Trophoblast cell (in vitro differentiated cells and primary cell): ENCODE measurements around the gene CADPS2.

Experiments
- DNase-seq, 2 donors: peaks; one replicate each; pipeline ENCODE4 v3.0.0-alpha.2; 2016
- H2AFZ ChIP-seq: 2 replicates; pipeline ENCODE4 v1.6.1; 2013; ENCODE audit warnings: low read length, moderate library complexity, mild to moderate bottlenecking; ENCODE audit not compliant: insufficient read depth, poor library complexity
- H2AK5ac ChIP-seq: 2 replicates; pipeline ENCODE4 v1.6.1; 2013; ENCODE audit warnings: mild to moderate bottlenecking, low read length
- H2BK120ac ChIP-seq: 2 replicates; pipeline ENCODE4 v1.6.1; 2013; ENCODE audit warnings: low read length, mild to moderate bottlenecking, moderate library complexity; ENCODE audit not compliant: insufficient read depth, poor library complexity
- H2BK12ac ChIP-seq: 2 replicates; pipeline ENCODE4 v1.6.1; 2013; ENCODE audit warnings: mild to moderate bottlenecking, low read length, moderate library complexity
- H2BK5ac ChIP-seq: 2 replicates; pipeline ENCODE4 v1.6.1; 2013; ENCODE audit warnings: low read length, low read depth, moderate library complexity, mild to moderate bottlenecking; ENCODE audit not compliant: poor library complexity
- H3K14ac ChIP-seq: 2 replicates; pipeline ENCODE4 v1.6.1; 2013; ENCODE audit warnings: mild to moderate bottlenecking, low read length
- H3K18ac ChIP-seq: 2 replicates; pipeline ENCODE4 v1.6.1; 2013; ENCODE audit warnings: mild to moderate bottlenecking, low read length
- H3K23ac ChIP-seq: 2 replicates; pipeline ENCODE4 v1.6.1; 2013; ENCODE audit warnings: low read length
- H3K27ac ChIP-seq: 2 replicates; pipeline ENCODE4 v1.5.1; 2013; ENCODE audit warnings: low read depth, mild to moderate bottlenecking, inconsistent platforms, low read length, moderate library complexity
- H3K27me3 ChIP-seq: 2 replicates; pipeline ENCODE4 v1.6.1; 2013; ENCODE audit warnings: inconsistent platforms, mild to moderate bottlenecking, low read length, moderate library complexity; ENCODE audit not compliant: insufficient read depth
- H3K36me3 ChIP-seq, 2 experiments: 1 replicate in 1 of 2; 2 replicates in 1 of 2; pipeline ENCODE4 v1.6.1; 2013; ENCODE audit warnings: low read length in 2 of 2, mild to moderate bottlenecking in 2 of 2, moderate library complexity in 1 of 2; ENCODE audit not compliant: insufficient read depth in 2 of 2, control insufficient read depth in 1 of 2
- H3K4ac ChIP-seq: 2 replicates; pipeline ENCODE4 v1.6.1; 2013; ENCODE audit warnings: low read depth, mild to moderate bottlenecking, low read length, moderate library complexity
- H3K4me1 ChIP-seq, 2 experiments: 1 replicate in 1 of 2; 2 replicates in 1 of 2; pipeline ENCODE4 v1.6.1; 2013; ENCODE audit warnings: low read length in 2 of 2, mild to moderate bottlenecking in 2 of 2, moderate library complexity in 1 of 2; ENCODE audit not compliant: insufficient read depth in 2 of 2, control insufficient read depth in 1 of 2
- H3K4me2 ChIP-seq: 2 replicates; pipeline ENCODE4 v1.6.1; 2013; ENCODE audit warnings: inconsistent platforms, mild to moderate bottlenecking, low read length, moderate library complexity
- H3K4me3 ChIP-seq: 2 replicates; pipeline ENCODE4 v1.5.1; 2013; ENCODE audit warnings: mild to moderate bottlenecking, low read depth, low read length, inconsistent platforms
- H3K79me1 ChIP-seq: one replicate; pipeline ENCODE4 v1.6.1; 2013; ENCODE audit warnings: low read length
- H3K79me2 ChIP-seq: 2 replicates; pipeline ENCODE4 v1.6.1; 2013; ENCODE audit warnings: low read length, mild to moderate bottlenecking; ENCODE audit not compliant: control insufficient read depth, insufficient read depth, poor library complexity
- H3K9ac ChIP-seq: 2 replicates; pipeline ENCODE4 v1.6.1; 2013; ENCODE audit warnings: mild to moderate bottlenecking, low read length
- H3K9me3 ChIP-seq: 2 replicates; pipeline ENCODE4 v1.6.1; 2013; ENCODE audit warnings: low read depth, mild to moderate bottlenecking, control low read depth, inconsistent platforms, low read length; ENCODE audit not compliant: insufficient read depth
- H4K12ac ChIP-seq: 2 replicates; pipeline ENCODE4 v1.6.1; 2013; ENCODE audit warnings: low read depth, mild to moderate bottlenecking, low read length, moderate library complexity
- H4K8ac ChIP-seq: 2 replicates; pipeline ENCODE4 v1.6.1; 2013; ENCODE audit warnings: low read depth, mild to moderate bottlenecking, low read length, moderate library complexity
- H4K91ac ChIP-seq: one replicate; pipeline ENCODE4 v1.6.1; 2013; ENCODE audit warnings: low read depth, mild to moderate bottlenecking, low read length, moderate library complexity
- WGBS: extraction: QIAGEN DNeasy Blood & Tissue Kit; methylation state at CpG from one replicate; pipeline ENCODE4 v1.1.7; 2013; ENCODE audit warnings: missing lambda C conversion rate; ENCODE audit not compliant: insufficient read length, insufficient coverage; ENCODE audit errors: extremely low coverage; 5-methylcytosine and 5-hydroxymethylcytosine counted together

CADPS2 gene

DNA sequence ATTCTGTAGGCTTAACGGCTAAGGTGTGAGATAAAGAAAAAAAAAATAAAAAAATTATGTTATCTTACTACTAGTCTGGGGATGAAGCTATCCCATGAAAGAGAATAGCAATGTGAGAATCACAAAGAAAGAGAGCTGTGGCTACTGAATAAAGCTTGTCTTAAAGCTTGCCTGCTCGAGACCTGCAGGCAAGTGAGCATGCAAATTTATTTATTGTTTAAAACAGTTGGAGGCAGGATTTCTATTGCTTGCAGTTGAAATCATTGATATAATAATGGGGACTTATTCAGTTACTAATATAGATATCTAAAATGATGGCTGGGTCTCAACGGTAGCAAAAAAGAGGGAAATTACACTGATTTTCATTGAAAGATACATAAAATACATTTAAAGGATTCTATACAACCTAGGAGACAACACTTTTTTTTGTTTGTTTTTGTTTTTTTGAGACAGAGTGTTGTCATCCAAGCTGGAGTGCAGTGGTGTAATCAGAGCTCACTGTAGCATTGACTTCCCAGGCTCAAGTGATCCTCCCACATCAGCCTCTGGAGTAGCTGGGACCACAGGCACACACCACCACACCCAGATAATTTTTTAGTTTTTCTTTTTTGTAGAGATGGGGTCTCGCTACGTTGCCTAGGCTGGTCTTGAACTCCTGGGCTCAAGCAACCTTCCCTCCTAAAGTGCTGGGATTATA, 437.2 kb downstream of the CADPS2 start:
- no peaks in the 10 kb centered on the region for H3K9me3 ChIP-seq
- H3K4me1 ChIP-seq: no peaks in the 10 kb centered on the region
- H2BK120ac ChIP-seq: no peak overlapping the region
- no peak overlapping the region for H2AK5ac ChIP-seq
- no peak overlapping the region for H3K4me3 ChIP-seq
- no peak overlapping the region for H2BK12ac ChIP-seq
- H3K27me3 ChIP-seq: no peaks in the 10 kb centered on the region
- H4K12ac ChIP-seq: no peak overlapping the region
- H3K79me2 ChIP-seq: no peaks in the 10 kb centered on the region
- no peak overlapping the region for H3K18ac ChIP-seq
- no peaks in the 10 kb centered on the region for H3K79me1 ChIP-seq
- no peak for DNase-seq
- no peak overlapping the region for H3K27ac ChIP-seq
- H3K36me3 ChIP-seq: no peaks in the 10 kb centered on the region
- no peak overlapping the region for H3K14ac ChIP-seq
- H3K23ac ChIP-seq: no peak overlapping the region
- H3K4ac ChIP-seq: no peak overlapping the region
- H4K8ac ChIP-seq: no peak overlapping the region
- no peak overlapping the region for H2BK5ac ChIP-seq
- H3K4me2 ChIP-seq: no peak overlapping the region
- H2AFZ ChIP-seq: no peak overlapping the region
- no peak overlapping the region for H4K91ac ChIP-seq
- WGBS: no CpG with 5 or more reads among the region's 5 CpGs
- H3K9ac ChIP-seq: no peak overlapping the region

DNA sequence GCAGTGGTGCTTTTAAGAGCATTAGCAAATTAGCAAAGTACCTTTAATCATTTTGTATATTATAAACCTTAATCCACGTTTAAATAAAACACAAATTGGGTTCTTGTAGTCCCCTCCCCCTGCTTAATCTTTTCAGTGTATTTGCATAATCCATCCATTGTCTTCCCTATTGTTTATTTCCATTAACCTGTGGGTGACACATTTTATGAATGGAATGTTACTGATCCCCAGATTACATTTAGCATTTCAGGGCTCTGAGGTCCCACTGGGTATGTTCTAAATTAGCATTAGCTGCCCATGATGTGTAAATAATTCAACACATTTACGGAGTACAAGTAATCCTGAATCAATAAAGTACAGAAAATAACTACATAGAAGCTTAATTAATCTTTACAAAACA, 443.3 kb downstream of the CADPS2 start:
- H4K8ac ChIP-seq: no peak overlapping the region
- no CpG with 5 or more reads among the region's 2 CpGs for WGBS
- H2BK120ac ChIP-seq: no peak overlapping the region
- no peaks in the 10 kb centered on the region for H3K9me3 ChIP-seq
- H3K14ac ChIP-seq: no peak overlapping the region
- H4K12ac ChIP-seq: no peak overlapping the region
- no peak overlapping the region for H2BK12ac ChIP-seq
- H3K27me3 ChIP-seq: no peaks in the 10 kb centered on the region
- H3K79me2 ChIP-seq: no peaks in the 10 kb centered on the region
- H3K79me1 ChIP-seq: no peaks in the 10 kb centered on the region
- no peak overlapping the region for H4K91ac ChIP-seq
- no peak overlapping the region for H3K9ac ChIP-seq
- no peak overlapping the region for H2AFZ ChIP-seq
- no peaks in the 10 kb centered on the region for H3K36me3 ChIP-seq
- H3K4ac ChIP-seq: no peak overlapping the region
- H2BK5ac ChIP-seq: no peak overlapping the region
- no peak overlapping the region for H3K4me3 ChIP-seq
- no peak overlapping the region for H3K27ac ChIP-seq
- H3K4me1 ChIP-seq: no peaks in the 10 kb centered on the region
- no peak overlapping the region for H2AK5ac ChIP-seq
- H3K23ac ChIP-seq: no peak overlapping the region
- H3K4me2 ChIP-seq: no peak overlapping the region
- no peak for DNase-seq
- no peak overlapping the region for H3K18ac ChIP-seq

DNA sequence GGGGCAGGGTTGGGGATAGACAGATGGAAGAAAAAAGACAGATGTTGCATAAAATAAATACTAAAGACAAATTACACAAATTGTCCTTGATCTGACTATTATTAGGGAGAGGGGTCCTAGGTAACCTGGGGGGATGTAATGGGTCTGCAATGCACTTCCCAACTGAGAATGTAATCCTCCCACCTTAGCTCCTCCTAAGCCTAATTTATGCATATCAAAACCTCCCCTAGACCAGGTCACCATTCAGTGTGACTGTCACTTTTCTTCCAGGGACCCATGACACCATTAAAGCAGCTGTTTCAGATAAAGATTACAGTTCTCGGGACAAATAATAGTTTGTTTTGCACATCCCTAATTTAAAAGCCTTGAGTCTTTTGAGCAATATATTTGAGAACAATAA, 447.8 kb downstream of the CADPS2 start:
- no peak overlapping the region for H4K12ac ChIP-seq
- no peak overlapping the region for H3K4me3 ChIP-seq
- no peaks in the 10 kb centered on the region for H3K79me2 ChIP-seq
- H3K4me1 ChIP-seq: no peaks in the 10 kb centered on the region
- no peaks in the 10 kb centered on the region for H3K9me3 ChIP-seq
- no peak overlapping the region for H3K18ac ChIP-seq
- H3K27ac ChIP-seq: no peak overlapping the region
- H2AK5ac ChIP-seq: no peak overlapping the region
- no CpG with 5 or more reads among the region's 1 CpG for WGBS
- no peak overlapping the region for H2BK120ac ChIP-seq
- no peaks in the 10 kb centered on the region for H3K79me1 ChIP-seq
- H2BK5ac ChIP-seq: no peak overlapping the region
- no peak overlapping the region for H3K23ac ChIP-seq
- H3K4ac ChIP-seq: no peak overlapping the region
- no peak overlapping the region for H3K14ac ChIP-seq
- no peaks in the 10 kb centered on the region for H3K27me3 ChIP-seq
- no peak overlapping the region for H4K91ac ChIP-seq
- no peak overlapping the region for H3K9ac ChIP-seq
- no peak overlapping the region for H2AFZ ChIP-seq
- H2BK12ac ChIP-seq: no peak overlapping the region
- no peak overlapping the region for H3K4me2 ChIP-seq
- H4K8ac ChIP-seq: no peak overlapping the region
- no peaks in the 10 kb centered on the region for H3K36me3 ChIP-seq
- no peak for DNase-seq

DNA sequence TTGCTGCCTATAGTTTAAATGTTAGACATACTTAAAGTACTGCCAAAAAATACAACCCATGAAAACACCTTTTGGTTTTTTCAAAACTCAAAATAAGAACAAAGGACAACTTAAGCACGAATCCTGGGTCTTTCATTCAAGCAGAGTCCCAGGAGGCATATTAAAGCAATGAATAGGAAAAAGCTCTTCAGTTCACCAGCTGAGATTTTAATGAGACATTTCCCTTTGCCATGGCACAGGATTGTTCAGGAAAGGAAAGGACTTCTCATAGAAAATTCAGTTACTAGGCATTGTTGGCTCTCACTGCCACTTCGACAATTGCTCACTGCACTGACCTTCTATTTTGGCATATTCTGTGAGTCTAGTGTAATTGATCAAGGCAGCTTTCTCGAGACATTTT, 448.3 kb downstream of the CADPS2 start:
- Histone ChIP-seq H3K14ac (no peak overlapping the region), H3K79me1 (no peaks in the 10 kb centered on the region), H3K9me3 (no peaks in the 10 kb centered on the region), H3K23ac (no peak overlapping the region), H2BK120ac (no peak overlapping the region), H3K9ac (no peak overlapping the region), H4K91ac (no peak overlapping the region), H2AFZ (no peak overlapping the region), H3K27ac (no peak overlapping the region), H2AK5ac (no peak overlapping the region), H3K27me3 (no peaks in the 10 kb centered on the region), H3K18ac (no peak overlapping the region), H3K79me2 (no peaks in the 10 kb centered on the region), H3K4me1 (no peaks in the 10 kb centered on the region), H2BK5ac (no peak overlapping the region), H4K12ac (no peak overlapping the region), H3K4ac (no peak overlapping the region), H4K8ac (no peak overlapping the region), H3K4me2 (no peak overlapping the region), H2BK12ac (no peak overlapping the region), H3K4me3 (no peak overlapping the region), H3K36me3 (no peaks in the 10 kb centered on the region)
- no peak for DNase-seq
- no CpG with 5 or more reads among the region's 3 CpGs for WGBS
